ENCODE data around the gene CGAS. TPM values are rescaled to one million over a fixed set of nuclear protein-coding genes. Genes with fewer than 3 reads are reported as not detected.

Gene CGAS
- total RNA-seq (ENCODE audit: low replicate concordance), result 0.12 TPM in 2 replicates
- long read RNA-seq, result 0 reads

GRCh38 chr6:73452107-73452461 is at the start of gene CGAS:
CGAS (minus strand) TSS chr6:73452297; CDS start chr6:73452181, 116 bp downstream.
- no peak for TF ChIP-seq CTCF (conservative IDR thresholded peaks at IDR 0.05)
- Mint-ChIP-seq H3K27ac (no peak within 1 kb of the TSS), H3K36me3 (no peaks in the 10 kb centered on the region), H3K4me3 (peak within 1 kb of the TSS; percentile 65), H3K4me1 (ENCODE audit: unreplicated experiment) (no peaks in the 10 kb centered on the region), H3K9me3 (no peaks in the 10 kb centered on the region), H3K27me3 (peaks cover 19% of the 10 kb centered on the region)
- DNase-seq (ENCODE audit: extremely low spot score, unreplicated experiment), result no peak

DNA sequence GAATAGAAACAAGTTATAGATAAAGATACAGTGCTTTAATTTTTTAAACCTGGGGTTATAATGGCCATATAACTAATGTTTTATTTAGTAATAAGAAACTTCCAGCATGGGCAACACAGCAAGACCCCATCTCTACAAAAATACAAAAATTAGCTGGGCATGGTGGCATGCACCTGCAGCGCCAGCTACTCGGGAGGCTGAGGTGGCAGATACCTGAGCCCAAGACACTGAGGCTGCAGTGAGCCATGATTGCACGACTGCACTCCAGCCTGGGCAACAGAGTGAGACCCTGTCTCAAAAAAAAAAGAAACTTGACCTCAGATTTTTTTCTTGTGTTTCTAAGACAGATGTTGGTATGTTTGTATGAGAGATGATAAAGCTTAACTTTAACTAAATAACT is 45.8 kb upstream of the CGAS start:
- H3K9me3 Mint-ChIP-seq, result no peaks in the 10 kb centered on the region
- no peaks in the 10 kb centered on the region for H3K4me1 Mint-ChIP-seq (ENCODE audit: unreplicated experiment)
- TF ChIP-seq CTCF (conservative IDR thresholded peaks at IDR 0.05), result no peak
- H3K27me3 Mint-ChIP-seq, result no peaks in the 10 kb centered on the region
- no peak overlapping the region for H3K4me3 Mint-ChIP-seq
- no peak overlapping the region for H3K27ac Mint-ChIP-seq
- no peak for DNase-seq (ENCODE audit: extremely low spot score, unreplicated experiment)
- peaks cover 3% of the 10 kb centered on the region for H3K36me3 Mint-ChIP-seq

DNA sequence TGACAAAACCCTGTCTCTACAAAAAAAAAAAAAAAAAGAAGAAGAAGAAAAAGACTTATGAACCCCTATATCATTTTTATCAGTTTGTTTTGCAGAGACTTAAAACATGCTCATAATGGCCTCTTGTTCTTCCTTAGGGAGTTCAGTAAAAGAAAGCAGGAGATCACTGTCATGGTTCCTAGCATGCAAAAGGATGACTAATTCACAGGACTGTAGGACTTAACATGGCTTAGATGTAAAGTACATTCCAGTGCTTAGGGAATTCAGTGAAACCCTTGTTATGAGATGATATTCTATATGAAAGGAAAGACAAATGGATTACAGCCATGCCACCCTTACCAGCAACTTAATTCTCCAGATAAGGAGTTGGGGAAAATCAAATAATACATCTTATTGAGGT is 39.3 kb upstream of the CGAS start:
- no peak for TF ChIP-seq CTCF (conservative IDR thresholded peaks at IDR 0.05)
- Mint-ChIP-seq H3K4me1 (ENCODE audit: unreplicated experiment) (no peaks in the 10 kb centered on the region), H3K27ac (no peak overlapping the region), H3K9me3 (no peaks in the 10 kb centered on the region), H3K27me3 (no peaks in the 10 kb centered on the region), H3K4me3 (no peak overlapping the region), H3K36me3 (peaks cover 37% of the 10 kb centered on the region)
- DNase-seq (ENCODE audit: extremely low spot score, unreplicated experiment), result no peak

GRCh38 chr6:73487473-73487872 is 35.4 kb upstream of the CGAS start:
- H3K4me3 Mint-ChIP-seq, result no peak overlapping the region
- no peak for TF ChIP-seq CTCF (conservative IDR thresholded peaks at IDR 0.05)
- no peaks in the 10 kb centered on the region for H3K9me3 Mint-ChIP-seq
- DNase-seq (ENCODE audit: extremely low spot score, unreplicated experiment), result no peak
- no peaks in the 10 kb centered on the region for H3K4me1 Mint-ChIP-seq (ENCODE audit: unreplicated experiment)
- H3K27ac Mint-ChIP-seq, result no peak overlapping the region
- H3K36me3 Mint-ChIP-seq, result peaks cover 44% of the 10 kb centered on the region
- no peaks in the 10 kb centered on the region for H3K27me3 Mint-ChIP-seq

- no peak for DNase-seq (ENCODE audit: extremely low spot score, unreplicated experiment)
- Mint-ChIP-seq H3K27me3 (no peaks in the 10 kb centered on the region), H3K4me3 (no peak overlapping the region), H3K27ac (no peak overlapping the region), H3K36me3 (peaks cover 34% of the 10 kb centered on the region), H3K9me3 (no peaks in the 10 kb centered on the region), H3K4me1 (ENCODE audit: unreplicated experiment) (no peaks in the 10 kb centered on the region)
- TF ChIP-seq CTCF (conservative IDR thresholded peaks at IDR 0.05), result no peak
Measured at GRCh38 chr6:73484438-73484837, 32.3 kb upstream of the CGAS start.

- Mint-ChIP-seq H3K27ac (no peak overlapping the region), H3K36me3 (peaks cover 23% of the 10 kb centered on the region)
Measured at GRCh38 chr6:73481969-73482368, 29.9 kb upstream of the CGAS start.

More at GRCh38 chr6:73481969-73482368, 29.9 kb upstream of the CGAS start:
- H3K4me3 Mint-ChIP-seq, result no peak overlapping the region
- no peaks in the 10 kb centered on the region for H3K9me3 Mint-ChIP-seq
- H3K4me1 Mint-ChIP-seq (ENCODE audit: unreplicated experiment), result no peaks in the 10 kb centered on the region
- TF ChIP-seq CTCF (conservative IDR thresholded peaks at IDR 0.05), result no peak
- no peaks in the 10 kb centered on the region for H3K27me3 Mint-ChIP-seq
- no peak for DNase-seq (ENCODE audit: extremely low spot score, unreplicated experiment)
